Suprapubic skin (tissue), 4 donors: ENCODE measurements around the gene CDK19. TPM values are rescaled to one million over a fixed set of nuclear protein-coding genes. Genes with fewer than 3 reads are reported as not detected.

Experiments
- total RNA-seq, 4 donors: library from RNA; depleted of rRNA; stranded (reverse); fragments of >200 nt; gene quantifications; one replicate each; pipeline ENCODE4 v1.1.0, GENCODE V29; 2016

The CDK19 gene
- total RNA-seq, 4 donors from 2014 or later, result 14.1 to 20.6 (median 19.4) TPM

Other genes starting within 250 kb of the CDK19 start
- gene AMD1, start 59.3 kb upstream of the CDK19 start, total RNA-seq, result 10 to 100 TPM; 55.4 to 75.7 (median 69.3) TPM
- 10 to 100 TPM; 11.0 to 24.6 (median 22.0) TPM for gene GTF3C6, start 143.2 kb upstream of the CDK19 start, total RNA-seq
- gene RPF2, start 166.6 kb upstream of the CDK19 start, total RNA-seq, result 10 to 100 TPM; 13.3 to 22.7 (median 15.9) TPM